Measurements from ENCODE around the gene CHRNA4. TPM values are rescaled to one million over a fixed set of nuclear protein-coding genes. Genes with fewer than 3 reads are reported as not detected.

CHRNA4 gene
- 0.40 TPM for polyA plus RNA-seq (2012; ENCODE audit: insufficient read length, low read depth)

DNA sequence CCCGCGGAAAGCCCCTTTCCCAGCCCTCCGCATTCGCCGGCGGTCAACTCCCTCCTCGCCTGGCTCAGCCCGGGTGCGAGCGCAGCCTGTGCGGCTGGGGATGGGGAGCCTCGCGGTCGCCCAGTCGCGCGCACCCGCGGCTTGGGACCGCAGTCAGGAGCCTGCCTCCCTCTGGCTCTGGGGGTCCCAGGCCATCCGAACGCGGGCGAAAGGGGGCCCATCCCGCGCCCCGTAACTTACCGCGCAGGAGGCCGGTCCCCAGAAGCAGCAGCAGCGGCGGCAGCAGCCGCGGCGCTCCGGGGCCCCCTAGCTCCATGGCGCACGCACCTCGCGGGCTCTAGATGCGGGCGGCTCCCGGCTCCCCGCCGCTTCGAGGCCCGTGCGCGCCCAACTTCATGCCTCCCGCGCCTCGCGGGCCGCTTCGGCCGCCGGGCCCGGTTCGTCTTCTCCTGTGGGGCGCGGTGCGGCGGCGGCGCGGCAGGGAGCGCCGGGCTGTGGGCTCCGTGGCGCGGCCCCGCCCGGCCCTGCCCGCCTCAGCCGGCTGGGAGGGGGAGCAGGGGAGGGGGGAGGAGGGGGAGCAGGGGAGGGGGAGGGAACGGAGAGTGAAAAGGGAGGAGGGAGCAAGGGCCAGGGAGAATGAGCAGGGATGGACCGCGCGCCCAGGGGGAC is at the start of gene CHRNA4:
CHRNA4 (minus strand) TSS at position 500 of the 669 bp plus-strand sequence; CDS start at position 316, 184 bp downstream.
- no peak for TF ChIP-seq TAF1 (IDR thresholded peaks at IDR 0.05; ENCODE audit: borderline replicate concordance, insufficient read depth, low read length)
- no peak for TF ChIP-seq FOXP2 (optimal IDR thresholded peaks at IDR 0.05; ENCODE audit: borderline replicate concordance, extremely low read depth, extremely low read length, insufficient read depth)
- no peak for TF ChIP-seq SIN3A (IDR thresholded peaks at IDR 0.05; ENCODE audit: borderline replicate concordance, insufficient read depth, low read length)
- no peak for TF ChIP-seq POLR2AphosphoS5 (IDR thresholded peaks at IDR 0.05; ENCODE audit: low read depth, low read length)
- TF ChIP-seq, protein P1, sequence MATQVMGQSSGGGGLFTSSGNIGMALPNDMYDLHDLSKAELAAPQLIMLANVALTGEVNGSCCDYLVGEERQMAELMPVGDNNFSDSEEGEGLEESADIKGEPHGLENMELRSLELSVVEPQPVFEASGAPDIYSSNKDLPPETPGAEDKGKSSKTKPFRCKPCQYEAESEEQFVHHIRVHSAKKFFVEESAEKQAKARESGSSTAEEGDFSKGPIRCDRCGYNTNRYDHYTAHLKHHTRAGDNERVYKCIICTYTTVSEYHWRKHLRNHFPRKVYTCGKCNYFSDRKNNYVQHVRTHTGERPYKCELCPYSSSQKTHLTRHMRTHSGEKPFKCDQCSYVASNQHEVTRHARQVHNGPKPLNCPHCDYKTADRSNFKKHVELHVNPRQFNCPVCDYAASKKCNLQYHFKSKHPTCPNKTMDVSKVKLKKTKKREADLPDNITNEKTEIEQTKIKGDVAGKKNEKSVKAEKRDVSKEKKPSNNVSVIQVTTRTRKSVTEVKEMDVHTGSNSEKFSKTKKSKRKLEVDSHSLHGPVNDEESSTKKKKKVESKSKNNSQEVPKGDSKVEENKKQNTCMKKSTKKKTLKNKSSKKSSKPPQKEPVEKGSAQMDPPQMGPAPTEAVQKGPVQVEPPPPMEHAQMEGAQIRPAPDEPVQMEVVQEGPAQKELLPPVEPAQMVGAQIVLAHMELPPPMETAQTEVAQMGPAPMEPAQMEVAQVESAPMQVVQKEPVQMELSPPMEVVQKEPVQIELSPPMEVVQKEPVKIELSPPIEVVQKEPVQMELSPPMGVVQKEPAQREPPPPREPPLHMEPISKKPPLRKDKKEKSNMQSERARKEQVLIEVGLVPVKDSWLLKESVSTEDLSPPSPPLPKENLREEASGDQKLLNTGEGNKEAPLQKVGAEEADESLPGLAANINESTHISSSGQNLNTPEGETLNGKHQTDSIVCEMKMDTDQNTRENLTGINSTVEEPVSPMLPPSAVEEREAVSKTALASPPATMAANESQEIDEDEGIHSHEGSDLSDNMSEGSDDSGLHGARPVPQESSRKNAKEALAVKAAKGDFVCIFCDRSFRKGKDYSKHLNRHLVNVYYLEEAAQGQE (IDR thresholded peaks at IDR 0.05; ENCODE audit: insufficient read depth in 1 of 2, low read depth in 2 of 2, low read length in 2 of 2) = no peak

DNA sequence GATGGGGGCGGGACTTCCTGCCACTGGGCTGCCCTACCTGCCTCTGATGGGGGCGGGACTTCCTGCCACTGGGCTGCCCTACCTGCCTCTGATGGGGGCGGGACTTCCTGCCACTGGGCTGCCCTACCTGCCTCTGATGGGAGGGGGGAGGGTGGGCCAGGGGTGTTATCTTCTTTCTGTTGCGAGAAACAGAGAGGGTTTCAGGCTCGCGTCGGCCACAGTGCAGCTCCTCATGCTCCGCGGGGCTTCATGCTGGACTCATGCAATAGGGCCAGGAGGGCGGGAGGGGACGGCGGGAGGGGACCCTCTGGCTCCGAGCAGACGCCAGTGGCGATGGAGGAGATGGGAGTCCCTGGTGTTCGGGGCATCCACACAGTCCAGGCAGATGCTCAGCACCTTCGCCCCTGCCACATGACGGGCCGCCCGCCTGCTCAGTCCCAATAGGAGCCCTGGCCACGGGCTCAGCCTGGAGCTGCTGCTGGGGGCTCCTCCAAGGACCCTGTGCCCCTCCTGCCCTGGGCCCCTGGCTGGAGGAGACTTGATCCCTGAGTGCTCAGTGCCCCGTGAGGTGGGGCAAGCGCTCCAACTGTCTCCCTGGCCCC is 48.8 kb upstream of the CHRNA4 start:
- no peak for TF ChIP-seq TAF1 (IDR thresholded peaks at IDR 0.05; ENCODE audit: borderline replicate concordance, insufficient read depth, low read length)
- TF ChIP-seq SIN3A (IDR thresholded peaks at IDR 0.05; ENCODE audit: borderline replicate concordance, insufficient read depth, low read length) = no peak
- TF ChIP-seq POLR2AphosphoS5 (IDR thresholded peaks at IDR 0.05; ENCODE audit: low read depth, low read length) = no peak

DNA sequence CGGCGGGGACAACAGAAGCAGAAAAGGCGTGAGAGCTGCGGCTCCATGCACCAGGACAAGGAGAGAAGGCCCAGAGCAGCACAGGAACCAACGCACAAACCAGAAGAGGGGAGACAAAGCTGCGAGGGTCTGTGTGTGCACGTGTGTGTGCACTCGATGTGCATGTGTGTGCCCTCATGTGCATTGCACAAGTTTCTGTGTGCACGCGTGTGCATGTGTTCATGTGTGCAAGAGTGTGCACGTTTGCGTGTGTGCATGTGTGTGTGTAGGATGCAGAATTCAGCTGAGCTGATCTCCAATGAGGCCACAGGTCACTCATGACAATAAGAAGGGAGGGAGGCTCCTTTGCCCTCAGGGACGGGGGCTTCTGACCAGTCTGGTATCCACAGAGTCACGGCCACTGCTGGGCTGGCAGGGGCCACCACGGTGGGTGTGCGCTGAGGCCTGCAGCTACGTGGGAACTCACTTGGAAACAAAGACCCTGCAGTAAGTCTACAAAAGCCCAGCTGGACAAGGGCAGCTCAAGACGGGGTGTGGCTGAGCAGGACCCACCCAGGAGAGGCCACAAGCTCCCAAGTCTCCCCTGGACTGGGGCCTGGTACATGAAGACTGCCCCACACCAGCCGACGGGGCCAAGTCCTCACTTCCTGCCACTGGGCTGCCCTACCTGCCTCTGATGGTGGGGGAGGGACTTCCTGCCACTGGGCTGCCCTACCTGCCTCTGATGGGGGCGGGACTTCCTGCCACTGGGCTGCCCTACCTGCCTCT is 48.1 kb upstream of the CHRNA4 start:
- TF ChIP-seq, protein P1 (IDR thresholded peaks at IDR 0.05; ENCODE audit: insufficient read depth in 1 of 2, low read depth in 2 of 2, low read length in 2 of 2) = no peak
- TF ChIP-seq TAF1 (IDR thresholded peaks at IDR 0.05; ENCODE audit: borderline replicate concordance, insufficient read depth, low read length) = no peak
- TF ChIP-seq SIN3A (IDR thresholded peaks at IDR 0.05; ENCODE audit: borderline replicate concordance, insufficient read depth, low read length) = no peak
- TF ChIP-seq FOXP2 (optimal IDR thresholded peaks at IDR 0.05; ENCODE audit: borderline replicate concordance, extremely low read depth, extremely low read length, insufficient read depth) = no peak
- TF ChIP-seq POLR2AphosphoS5 (IDR thresholded peaks at IDR 0.05; ENCODE audit: low read depth, low read length) = no peak

DNA sequence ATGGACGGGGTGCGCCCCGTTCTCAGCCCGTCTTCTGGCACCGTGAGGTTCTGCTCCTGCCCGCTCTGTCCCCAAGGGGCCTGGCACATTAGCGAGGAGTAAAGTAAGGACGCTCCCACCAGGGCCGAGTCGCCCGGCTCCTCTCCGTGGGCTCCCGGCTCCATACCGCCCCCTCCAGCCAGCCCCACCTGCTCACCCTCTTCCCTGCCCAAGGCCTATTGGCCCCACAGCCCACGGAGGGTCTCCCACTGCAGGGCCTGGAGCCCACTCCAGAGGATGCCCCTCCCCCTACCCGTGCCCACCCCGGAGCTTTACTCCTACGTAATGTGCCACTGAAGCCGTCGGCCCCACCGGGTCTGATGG is 47.5 kb upstream of the CHRNA4 start:
- TF ChIP-seq POLR2AphosphoS5 (IDR thresholded peaks at IDR 0.05; ENCODE audit: low read depth, low read length) = no peak
- TF ChIP-seq FOXP2 (optimal IDR thresholded peaks at IDR 0.05; ENCODE audit: borderline replicate concordance, extremely low read depth, extremely low read length, insufficient read depth) = no peak
- TF ChIP-seq, protein P1 (IDR thresholded peaks at IDR 0.05; ENCODE audit: insufficient read depth in 1 of 2, low read depth in 2 of 2, low read length in 2 of 2) = no peak
- no peak for TF ChIP-seq TAF1 (IDR thresholded peaks at IDR 0.05; ENCODE audit: borderline replicate concordance, insufficient read depth, low read length)
- TF ChIP-seq SIN3A (IDR thresholded peaks at IDR 0.05; ENCODE audit: borderline replicate concordance, insufficient read depth, low read length) = no peak

- TF ChIP-seq, protein P1 (IDR thresholded peaks at IDR 0.05; ENCODE audit: insufficient read depth in 1 of 2, low read depth in 2 of 2, low read length in 2 of 2) = no peak
- no peak for TF ChIP-seq SIN3A (IDR thresholded peaks at IDR 0.05; ENCODE audit: borderline replicate concordance, insufficient read depth, low read length)
- no peak for TF ChIP-seq FOXP2 (optimal IDR thresholded peaks at IDR 0.05; ENCODE audit: borderline replicate concordance, extremely low read depth, extremely low read length, insufficient read depth)
- TF ChIP-seq POLR2AphosphoS5 (IDR thresholded peaks at IDR 0.05; ENCODE audit: low read depth, low read length) = no peak
- TF ChIP-seq TAF1 (IDR thresholded peaks at IDR 0.05; ENCODE audit: borderline replicate concordance, insufficient read depth, low read length) = no peak
These were observed 47.0 kb upstream of the CHRNA4 start for GRCh38 chr20:63407928-63408683.

All from PFSK-1 (cell line).